Medulla oblongata (tissue), 1 donor: ENCODE data around the gene CEP63.

Experiments used
- DNase-seq: peaks from one replicate; pipeline ENCODE4 v3.0.0-alpha.2; 2015; ENCODE audit errors: extremely low spot score

Gene CEP63

DNA sequence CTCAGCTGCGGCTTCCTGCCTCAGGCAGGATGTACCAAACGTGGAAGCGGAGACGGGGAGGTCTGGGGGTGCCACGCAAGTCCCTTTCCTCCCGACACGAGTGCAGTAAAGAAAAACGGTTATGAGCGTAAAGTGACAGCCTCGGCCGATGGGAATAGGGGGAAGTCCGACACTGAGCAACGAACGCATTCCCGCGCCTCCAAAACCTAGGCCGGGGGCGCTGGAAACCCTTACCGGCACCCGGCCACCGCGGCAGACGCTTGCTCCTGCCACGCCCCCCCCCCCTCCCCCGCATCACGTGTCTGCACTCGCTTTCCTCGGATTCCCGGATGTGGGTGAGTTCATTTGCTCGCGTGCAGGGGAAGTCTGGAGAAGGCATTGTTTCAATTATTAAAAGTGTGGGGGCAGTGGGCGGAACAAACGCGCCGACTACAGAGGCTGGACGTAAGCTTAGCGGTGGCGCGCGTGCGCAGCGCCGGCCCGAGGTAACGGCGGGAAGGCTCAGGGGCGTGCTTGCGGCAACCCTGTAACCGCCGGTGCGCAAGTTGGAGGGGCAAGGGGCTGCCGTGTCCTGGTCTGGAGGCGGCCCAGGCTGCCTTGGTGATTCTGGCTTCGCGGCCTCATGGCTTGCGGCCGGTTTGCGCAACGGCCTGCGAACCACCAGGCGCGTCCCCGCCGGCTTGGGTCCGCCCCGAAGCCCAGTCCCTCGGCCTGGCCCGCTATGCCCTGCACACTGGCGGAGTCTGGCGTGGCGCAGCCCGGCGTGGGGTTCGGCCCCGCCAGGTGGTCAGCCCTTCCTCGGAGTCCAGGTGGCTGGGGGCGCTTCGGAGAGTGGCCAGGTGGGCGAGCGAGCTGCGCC is at the start of gene CEP63, which contains the start of gene ANAPC13:
CEP63 (plus strand) TSS at position 340 of the 859 bp plus-strand sequence. CDS start 9,264 bp downstream, outside the sequence.
ANAPC13 (minus strand) TSS at position 268 of the 859 bp plus-strand sequence. CDS start 3,081 bp downstream, outside the sequence.
- peak; percentile 96 for DNase-seq

DNA sequence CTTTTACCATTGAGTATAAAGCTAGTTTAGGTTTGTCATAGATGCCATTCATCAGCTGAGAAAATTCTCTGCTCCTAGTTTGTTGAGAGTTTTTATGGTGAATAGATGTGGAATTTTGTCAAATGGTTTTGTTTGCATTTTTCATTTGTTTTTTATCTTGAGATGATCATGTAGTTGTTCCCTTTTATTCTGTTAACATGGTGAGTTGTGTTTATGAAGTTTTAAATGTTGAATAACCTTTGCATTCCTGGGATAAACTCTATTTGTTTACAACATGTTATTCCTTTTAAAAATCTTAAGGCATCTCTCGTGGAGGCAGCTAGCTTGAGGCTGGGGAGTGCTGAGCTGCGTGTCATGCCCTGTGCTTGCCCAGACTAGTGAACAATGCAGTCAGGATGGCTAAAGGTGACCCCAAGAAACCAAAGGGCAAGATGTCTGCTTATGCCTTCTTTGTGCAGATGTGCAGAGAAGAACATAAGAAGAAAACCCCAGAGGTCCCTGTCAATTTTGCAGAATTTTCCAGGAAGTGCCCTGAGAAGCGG is 48.6 kb upstream of the CEP63 start:
- DNase-seq = no peak

GRCh38 chr3:134441321-134441720 is 44.5 kb upstream of the CEP63 start:
- no peak for DNase-seq

- no peak for DNase-seq
These were observed 44.0 kb upstream of the CEP63 start for GRCh38 chr3:134441821-134442220.

- DNase-seq = no peak
These were observed 40.8 kb upstream of the CEP63 start for GRCh38 chr3:134445095-134445494.

GRCh38 chr3:134445636-134446035 is 40.2 kb upstream of the CEP63 start:
- peak; percentile 28 for DNase-seq

DNA sequence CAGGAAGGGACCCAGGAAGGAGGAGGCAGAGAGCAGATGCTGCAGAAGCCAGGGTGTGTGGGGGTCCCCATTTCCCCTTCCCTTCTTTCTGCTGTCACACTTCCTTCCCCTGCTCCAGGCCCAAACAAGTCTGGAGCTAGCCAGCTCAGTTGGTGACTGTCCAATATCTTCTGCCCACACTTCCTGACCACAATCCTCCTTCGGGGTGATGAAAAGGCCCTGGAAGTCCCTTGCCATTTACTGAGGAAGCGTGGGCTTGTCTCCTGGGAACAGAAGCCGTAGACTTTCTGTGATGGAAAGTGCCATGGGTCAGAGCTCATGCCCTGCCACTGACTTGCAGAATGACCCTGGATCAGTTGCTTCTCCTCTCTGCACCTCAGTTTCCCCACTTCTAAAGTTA is 39.1 kb upstream of the CEP63 start:
- no peak for DNase-seq

- DNase-seq = no peak
These were observed 38.5 kb upstream of the CEP63 start for GRCh38 chr3:134447351-134447750.

DNA sequence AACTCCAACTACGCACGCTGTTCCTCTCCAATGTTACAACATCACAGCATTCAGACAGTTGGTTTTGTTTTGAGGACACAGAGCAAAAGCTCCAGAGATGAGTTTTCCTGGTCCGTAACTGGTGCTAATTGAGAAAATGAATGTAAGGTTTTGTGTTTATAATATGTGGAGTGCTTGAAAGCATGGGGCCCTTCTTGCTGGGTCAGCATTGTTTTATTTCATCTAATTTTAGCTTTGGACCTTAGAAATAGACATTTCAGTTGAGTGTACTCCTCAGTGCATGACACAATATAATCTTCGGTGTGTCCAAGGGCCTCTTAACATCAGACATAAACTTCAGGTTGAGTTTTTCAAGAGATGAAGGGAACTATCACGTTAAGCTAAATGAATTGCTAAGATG is 37.2 kb upstream of the CEP63 start:
- no peak for DNase-seq

GRCh38 chr3:134449277-134449676 is 36.6 kb upstream of the CEP63 start:
- peak; percentile 88 for DNase-seq

GRCh38 chr3:134449951-134450350 is 35.9 kb upstream of the CEP63 start:
- no peak for DNase-seq

GRCh38 chr3:134453631-134454030 is 32.2 kb upstream of the CEP63 start:
- DNase-seq = no peak

- no peak for DNase-seq
These were observed 28.3 kb upstream of the CEP63 start for GRCh38 chr3:134457376-134458074.

- DNase-seq = no peak
These were observed 27.4 kb upstream of the CEP63 start for GRCh38 chr3:134458406-134458945.

DNA sequence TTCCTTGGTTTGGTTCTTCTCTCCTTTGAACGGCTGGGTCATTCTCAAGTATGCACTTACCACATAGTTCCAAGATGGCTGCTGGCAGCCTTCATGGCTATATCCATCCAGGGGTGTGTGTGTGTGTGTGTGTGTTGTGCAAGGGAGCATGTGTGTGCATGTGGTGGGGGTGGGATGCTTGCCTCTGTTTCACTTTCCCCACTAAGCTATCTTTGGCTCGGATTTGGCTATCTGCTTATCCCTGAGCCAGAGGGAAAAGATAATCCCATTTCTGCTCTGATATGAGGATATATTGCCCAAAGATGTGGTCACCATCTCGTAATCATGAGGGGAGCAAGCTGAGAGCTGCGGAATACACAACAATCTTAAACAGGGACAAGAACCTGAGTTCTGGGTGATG is 26.3 kb upstream of the CEP63 start:
- DNase-seq = no peak

DNA sequence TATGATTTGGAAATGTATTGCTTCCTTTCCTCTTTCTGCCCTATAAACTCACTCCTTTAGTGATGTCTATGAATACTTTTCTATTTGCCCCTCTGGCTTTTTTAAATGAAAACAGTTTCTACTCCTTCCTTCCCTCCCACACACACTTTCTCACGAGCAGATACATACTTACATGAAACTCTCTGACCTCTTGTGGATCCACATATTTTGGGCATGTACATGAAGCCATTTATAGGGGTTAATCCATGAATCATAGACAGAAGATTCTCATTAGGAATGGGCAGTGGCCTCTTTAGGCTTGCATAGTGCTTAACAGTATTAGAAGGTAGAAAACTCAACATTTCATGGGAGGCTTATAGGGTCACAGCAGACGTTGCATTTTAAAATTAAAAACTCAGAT is 24.9 kb upstream of the CEP63 start:
- DNase-seq = no peak

DNA sequence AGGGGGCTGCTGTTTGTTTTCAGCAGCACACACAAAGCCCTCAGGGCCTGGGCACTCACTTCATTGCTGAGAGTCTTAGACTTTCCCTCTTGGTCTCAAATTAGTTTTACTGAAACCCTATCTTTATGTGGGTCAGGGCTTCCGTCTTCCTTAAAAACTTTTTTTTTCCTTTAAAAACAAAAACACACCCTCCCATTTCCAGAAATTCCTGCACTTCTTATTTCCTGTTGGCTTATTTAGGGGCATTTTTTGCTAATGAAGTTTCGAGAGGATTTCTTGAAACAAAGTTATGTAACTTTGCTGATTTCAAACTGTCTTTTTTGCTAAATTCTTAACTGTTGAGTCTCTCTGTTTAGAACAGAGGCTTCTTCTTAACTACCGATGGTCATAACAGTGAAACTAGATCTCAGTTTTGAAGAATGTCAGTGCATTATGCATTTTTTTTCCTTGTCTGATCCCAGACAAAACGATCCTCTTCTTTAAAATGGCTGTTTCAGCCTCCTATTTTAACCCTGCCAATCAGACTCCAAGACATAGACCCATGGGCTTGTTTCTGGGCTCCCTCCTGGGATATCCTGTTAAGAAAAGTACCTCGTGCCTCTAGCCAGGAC is 23.4 kb upstream of the CEP63 start:
- no peak for DNase-seq

DNA sequence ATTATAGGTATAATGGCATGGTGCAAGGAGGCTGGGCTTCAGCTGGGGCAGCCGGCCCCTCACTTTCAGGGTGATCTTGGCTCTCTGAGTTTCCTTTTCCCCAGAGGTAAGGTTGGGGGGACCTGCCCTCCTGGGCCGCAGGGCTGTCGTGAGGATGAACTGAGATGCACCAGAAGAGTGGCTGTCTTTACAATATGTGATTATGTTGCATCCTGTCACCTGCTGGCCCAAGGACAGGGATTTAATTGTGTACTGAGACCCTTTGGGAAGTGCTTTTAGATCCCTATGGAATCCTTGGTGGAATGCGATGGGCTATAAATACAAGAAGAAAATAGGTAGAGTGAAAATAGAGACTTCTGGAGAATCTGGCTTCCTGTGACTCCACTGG is 22.2 kb upstream of the CEP63 start:
- no peak for DNase-seq

DNA sequence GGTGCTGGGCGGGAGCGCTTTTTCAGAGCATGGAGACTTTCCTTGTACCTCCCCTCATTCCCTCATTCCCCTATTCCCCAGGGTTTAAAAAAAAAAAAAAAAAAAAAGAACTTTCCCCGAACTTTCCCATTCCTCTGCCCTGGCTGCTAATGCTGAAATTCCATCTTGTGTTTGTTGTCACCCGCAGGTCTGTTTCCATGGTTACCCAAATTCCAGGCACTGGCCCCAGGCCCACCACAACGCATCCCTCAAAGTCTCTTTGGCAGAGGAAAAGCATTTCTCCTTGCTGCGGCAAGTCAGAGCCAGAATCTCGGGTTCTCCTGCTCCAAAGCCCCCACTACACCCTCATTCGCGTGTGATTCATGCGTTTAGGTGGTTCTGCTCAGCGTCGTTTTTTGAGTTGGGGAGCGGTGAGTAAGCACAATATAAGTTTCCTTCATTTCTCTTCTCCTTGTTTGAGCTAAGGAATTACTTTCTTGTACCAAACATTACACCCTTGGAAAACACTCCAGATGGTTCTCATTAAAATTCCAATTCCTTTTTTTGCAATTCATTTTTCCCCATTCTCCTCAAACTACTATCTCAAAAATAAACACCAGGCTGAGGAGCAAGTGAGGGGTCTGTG is 21.7 kb upstream of the CEP63 start:
- DNase-seq = peak; percentile 41

DNA sequence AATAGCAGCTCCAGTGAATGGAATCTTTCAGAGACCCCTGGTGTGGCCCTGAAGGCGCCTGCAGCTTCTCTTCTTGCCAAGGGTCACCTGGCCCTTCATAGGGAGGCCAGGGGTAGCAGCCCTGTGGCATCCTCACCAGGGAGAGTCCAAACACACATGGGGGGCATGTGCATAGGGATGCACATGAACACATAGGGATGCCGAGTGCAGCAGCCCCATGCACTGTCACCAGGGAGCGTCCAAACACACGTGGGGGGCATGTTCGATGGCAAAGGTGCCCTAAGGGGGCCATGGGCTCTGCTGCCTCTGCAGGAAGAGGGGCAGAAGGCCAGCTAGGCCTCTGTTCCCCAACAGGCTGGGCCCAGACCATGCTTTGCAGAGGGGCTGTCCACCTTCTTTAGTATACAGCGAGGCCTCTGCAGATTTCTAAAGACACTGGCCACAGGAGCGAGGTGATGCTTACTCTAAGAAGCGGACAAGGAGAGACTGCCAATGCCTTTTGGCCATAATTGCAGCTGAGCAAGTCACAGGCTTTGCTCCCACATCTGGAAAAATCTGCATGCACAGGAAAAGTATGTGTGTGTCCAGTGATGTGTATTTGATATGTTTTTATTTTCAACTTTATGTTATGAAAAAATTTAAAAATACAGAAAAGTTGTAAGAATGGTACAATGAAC is 21.0 kb upstream of the CEP63 start:
- DNase-seq = no peak

DNA sequence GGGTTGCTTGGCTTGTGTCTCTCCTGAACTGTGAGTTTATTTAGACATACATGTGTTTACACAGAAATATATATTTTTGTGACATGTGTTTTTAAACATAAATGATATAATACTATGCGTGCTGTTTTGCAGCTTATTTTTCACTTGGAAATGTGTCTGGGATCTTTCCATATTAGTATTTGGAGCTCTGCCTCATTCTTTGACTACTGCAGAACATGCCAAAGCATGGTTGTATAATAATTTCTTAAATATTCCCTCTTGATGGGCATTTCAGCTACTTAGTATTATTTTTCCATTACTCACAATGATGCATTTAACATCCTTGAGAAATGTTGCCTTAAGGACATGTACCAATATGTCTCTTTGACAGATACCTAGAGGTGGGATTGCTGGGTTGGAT is 19.5 kb upstream of the CEP63 start:
- no peak for DNase-seq
